K562 (cell line): ENCODE data around the gene CYSRT1. TPM values are rescaled to one million over a fixed set of nuclear protein-coding genes. Genes with fewer than 3 reads are reported as not detected.

Source experiments
- ATAC-seq: fragments of 200-7000 bp; cut with Tn5 transposase; 3 replicates; pipeline ENCODE4 v1.9.1; 2020; ENCODE audit warnings: moderate library complexity
- BruUV-seq: library from RNA; stranded (reverse); fragments of 400-500 nt; replicated peaks from 2 replicates; lab custom pipeline; 2021; lab: Mats Ljungman, UMichigan
- CTCF ChIA-PET: fragments of 300-600 bp; formaldehyde crosslinking; extraction: SDS; loops from one replicate; lab custom pipeline; 2021; ENCODE audit warnings: low intra/inter-chr PET ratio; lab: Yijun Ruan, JAX
- POLR2A ChIA-PET: fragments of 300-600, 350-650 bp; sonication (Branson Sonifier 250); formaldehyde crosslinking; extraction: SDS; loops from one replicate; lab custom pipeline; 2021; ENCODE audit warnings: antibody characterized with exemption, inconsistent platforms; lab: Yijun Ruan, JAX
- DNase-seq, 4 experiments: peaks; one replicate each; pipeline versions ENCODE4 v3.0.0 to v3.0.0-alpha.2; 2011 to 2018; ENCODE audit warnings: low spot score in 3 of 4, mixed read lengths in 3 of 4; ENCODE audit errors: extremely low read depth in 1 of 4
- FAIRE-seq: peaks from 2 replicates; lab custom pipeline; 2011; peaks lifted over from hg19 to GRCh38; lab: Jason Lieb, UNC
- H2AFZ ChIP-seq: 2 replicates; pipeline ENCODE4 v1.6.0; 2011; ENCODE audit warnings: low read depth, low read length, control low read depth, inconsistent platforms
- H3K27ac ChIP-seq: fragments of 200-600 bp; 3 replicates; pipeline ENCODE4 v1.8.0; 2011; ENCODE audit warnings: low read depth, mild to moderate bottlenecking, control low read depth, inconsistent platforms, low read length, moderate library complexity, mixed read lengths; ENCODE audit errors: extremely low read depth
- H3K27me3 ChIP-seq, 2 experiments: fragments of 300-600 bp in 1 of 2; 2 replicates in 1 of 2; 3 replicates in 1 of 2; pipeline versions ENCODE4 v1.6.0 to v1.8.0; 2011; ENCODE audit warnings: inconsistent platforms in 2 of 2, low read length in 2 of 2, mild to moderate bottlenecking in 1 of 2, mixed read lengths in 1 of 2, moderate library complexity in 1 of 2; ENCODE audit not compliant: control insufficient read depth in 2 of 2, insufficient read depth in 2 of 2
- H3K36me3 ChIP-seq: fragments of 300-600 bp; 3 replicates; pipeline ENCODE4 v1.8.0; 2011; ENCODE audit warnings: mild to moderate bottlenecking, low read length, inconsistent platforms; ENCODE audit not compliant: control insufficient read depth, insufficient read depth
- H3K4me1 ChIP-seq, 2 experiments: fragments of 200-600 bp in 1 of 2; replicated peaks in 1 of 2; 2 replicates in 1 of 2; 3 replicates in 1 of 2; pipeline versions ENCODE4 v1.5.1 to v1.8.0; 2011; ENCODE audit warnings: inconsistent platforms in 2 of 2, low read length in 2 of 2, mild to moderate bottlenecking in 1 of 2, mixed read lengths in 1 of 2, moderate library complexity in 1 of 2; ENCODE audit not compliant: control insufficient read depth in 2 of 2, insufficient read depth in 2 of 2
- H3K4me2 ChIP-seq: 2 replicates; pipeline ENCODE4 v1.6.1; 2011; ENCODE audit warnings: low read length, control low read depth, inconsistent platforms, mixed read lengths; ENCODE audit not compliant: insufficient read depth
- H3K4me3 ChIP-seq: fragments of 200-600 bp; sonication (generic), shearing (Covaris generic); 2 replicates; pipeline ENCODE4 v1.5.1; 2016; ENCODE audit warnings: control low read depth, inconsistent platforms
- H3K79me2 ChIP-seq: fragments of 200-600 bp; 3 replicates; pipeline ENCODE4 v1.8.0; 2011; ENCODE audit warnings: low read length, inconsistent platforms; ENCODE audit not compliant: control insufficient read depth, insufficient read depth
- H3K9ac ChIP-seq, 2 experiments: 2 replicates each; pipeline versions ENCODE4 v1.6.0 to v1.6.1; 2011; ENCODE audit warnings: low read depth in 2 of 2, low read length in 2 of 2, control low read depth in 1 of 2, inconsistent platforms in 1 of 2, mild to moderate bottlenecking in 1 of 2, mixed read lengths in 1 of 2; ENCODE audit not compliant: insufficient read depth in 1 of 2
- H3K9me1 ChIP-seq: one replicate; pipeline ENCODE4 v1.6.0; 2011; ENCODE audit warnings: inconsistent platforms, mild to moderate bottlenecking, low read length, moderate library complexity; ENCODE audit not compliant: control insufficient read depth, insufficient read depth
- H3K9me3 ChIP-seq: replicated peaks from 2 replicates; pipeline ENCODE4 v1.5.1; 2011; ENCODE audit warnings: low read depth, low read length, inconsistent platforms; ENCODE audit not compliant: control insufficient read depth, insufficient read depth
- H4K20me1 ChIP-seq: replicated peaks from 2 replicates; pipeline ENCODE4 v1.6.1; 2011; ENCODE audit warnings: low read length, inconsistent platforms, mixed read lengths; ENCODE audit not compliant: control insufficient read depth, insufficient read depth
- GATAD2B ChIP-seq: fragments of 450-650 bp; IDR thresholded peaks from 2 replicates; pipeline ENCODE4 v1.6.1; 2017; ENCODE audit warnings: mild to moderate bottlenecking, borderline replicate concordance
- NFIC ChIP-seq: fragments of 450-650 bp; IDR thresholded peaks from 2 replicates; pipeline ENCODE4 v1.6.1; 2017; ENCODE audit warnings: mild to moderate bottlenecking, inconsistent platforms
- PHF21A ChIP-seq: fragments of 450-650 bp; IDR thresholded peaks from 2 replicates; pipeline ENCODE4 v1.6.1; 2017; ENCODE audit warnings: low read depth, borderline replicate concordance
- POLR2G ChIP-seq: fragments of 200-400 bp; formaldehyde crosslinking; IDR thresholded peaks from 2 replicates; pipeline ENCODE4 v1.6.1; 2017; ENCODE audit warnings: low read depth, mild to moderate bottlenecking, antibody characterized with exemption, low read length, moderate library complexity
- RBFOX2 ChIP-seq: fragments of 200-400 bp; formaldehyde crosslinking; IDR thresholded peaks from 2 replicates; pipeline ENCODE4 v1.6.1; 2017; ENCODE audit warnings: low read depth, mild to moderate bottlenecking, low read length, moderate library complexity
- ZBTB2 ChIP-seq: fragments of 450-650 bp; IDR thresholded peaks from 2 replicates; pipeline ENCODE4 v1.6.1; 2016; ENCODE audit warnings: antibody characterized with exemption
- WGBS: fragments of 100-300 bp; shearing (Covaris generic); methylation state at CpG from one replicate; pipeline ENCODE4 v1.1.6; 2016; ENCODE audit warnings: low coverage, mixed read lengths; ENCODE audit not compliant: insufficient coverage; ENCODE audit errors: missing lambda C conversion rate; 5-methylcytosine and 5-hydroxymethylcytosine counted together
- in situ Hi-C: fragments of 300-500 bp; cut with MboI; formaldehyde crosslinking; loops from 4 replicates; pipeline ENCODE4 v1.15.0; 2018; ENCODE audit warnings: inconsistent platforms, mixed read lengths
- intact Hi-C: fragments of 100-400 bp; cut with micrococcal nuclease; formaldehyde crosslinking; loops from 2 replicates; pipeline ENCODE4 v1.14.2; 2022
- polyA plus RNA-seq, 8 experiments: library from polyadenylated mRNA; depleted of rRNA in 4 of 8; stranded (reverse) in 5 of 8; unstranded in 3 of 8; fragments of >200 nt; fragmentation: Nextera tagmentation in 2 of 8; fragmentation: Illumina TruSeq in 1 of 8; extraction: Ambion mirVana in 2 of 8; extraction: Trizol in 1 of 8; gene quantifications; 2 replicates each; pipeline versions ENCODE4 v1.2.1 to v1.2.3, GENCODE V29; 2011 to 2014; ENCODE audit warnings: inconsistent platforms in 1 of 8, missing spikeins in 1 of 8
- total RNA-seq, 7 experiments: library from RNA; depleted of rRNA in 6 of 7; stranded (reverse); fragments of >200 nt in 6 of 7; fragmentation: Illumina TruSeq in 2 of 7; extraction: Trizol in 2 of 7; gene quantifications; 2 replicates each; pipeline versions ENCODE4 v1.2.1 to v1.2.3, GENCODE V29; 2011 to 2021; ENCODE audit warnings: low replicate concordance in 1 of 7
- TF ChIP-seq, protein P1 (sequence below): fragments of 450-650 bp; IDR thresholded peaks from 2 replicates; pipeline ENCODE4 v1.6.1; 2018; ENCODE audit not compliant: partially characterized antibody

Gene CYSRT1
- total and polyA plus RNA-seq, 9 of the 15 experiments (the other 6 are each of a cell fraction or from before 2014, with no cell fraction given), result 0.04 to 1.4 (median 0.42) TPM; not detected in 3

GRCh38 chr9:137266162-137266527 lies 41.2 kb downstream of the CYSRT1 start:
- H4K20me1 ChIP-seq, result no peaks in the 10 kb centered on the region
- intact Hi-C loops, result no loop called here

More at GRCh38 chr9:137266162-137266527, 41.2 kb downstream of the CYSRT1 start:
- Histone ChIP-seq H3K9me1 (no peaks in the 10 kb centered on the region), H3K4me1 (peaks cover 20 to 56% of the 10 kb centered on the region in 2 experiments), H3K4me2 (no peak overlapping the region), H3K9ac (no peak overlapping the region; a peak in 1 of 4 replicates), H3K27ac (no peak overlapping the region), H2AFZ (no peak overlapping the region), H3K9me3 (no peaks in the 10 kb centered on the region), H3K79me2 (peaks cover 10% of the 10 kb centered on the region; the same call in 2 of the 3 replicates), H3K4me3 (no peak overlapping the region)
- BruUV-seq, result no TSS peak
- ATAC-seq, result no peak
- WGBS, result 90% methylated on average over 15 of the region's 15 CpGs
- in situ Hi-C loops, result no loop called here
- no peak for FAIRE-seq
- TF ChIP-seq GATAD2B, result no peak
- TF ChIP-seq, protein P1, sequence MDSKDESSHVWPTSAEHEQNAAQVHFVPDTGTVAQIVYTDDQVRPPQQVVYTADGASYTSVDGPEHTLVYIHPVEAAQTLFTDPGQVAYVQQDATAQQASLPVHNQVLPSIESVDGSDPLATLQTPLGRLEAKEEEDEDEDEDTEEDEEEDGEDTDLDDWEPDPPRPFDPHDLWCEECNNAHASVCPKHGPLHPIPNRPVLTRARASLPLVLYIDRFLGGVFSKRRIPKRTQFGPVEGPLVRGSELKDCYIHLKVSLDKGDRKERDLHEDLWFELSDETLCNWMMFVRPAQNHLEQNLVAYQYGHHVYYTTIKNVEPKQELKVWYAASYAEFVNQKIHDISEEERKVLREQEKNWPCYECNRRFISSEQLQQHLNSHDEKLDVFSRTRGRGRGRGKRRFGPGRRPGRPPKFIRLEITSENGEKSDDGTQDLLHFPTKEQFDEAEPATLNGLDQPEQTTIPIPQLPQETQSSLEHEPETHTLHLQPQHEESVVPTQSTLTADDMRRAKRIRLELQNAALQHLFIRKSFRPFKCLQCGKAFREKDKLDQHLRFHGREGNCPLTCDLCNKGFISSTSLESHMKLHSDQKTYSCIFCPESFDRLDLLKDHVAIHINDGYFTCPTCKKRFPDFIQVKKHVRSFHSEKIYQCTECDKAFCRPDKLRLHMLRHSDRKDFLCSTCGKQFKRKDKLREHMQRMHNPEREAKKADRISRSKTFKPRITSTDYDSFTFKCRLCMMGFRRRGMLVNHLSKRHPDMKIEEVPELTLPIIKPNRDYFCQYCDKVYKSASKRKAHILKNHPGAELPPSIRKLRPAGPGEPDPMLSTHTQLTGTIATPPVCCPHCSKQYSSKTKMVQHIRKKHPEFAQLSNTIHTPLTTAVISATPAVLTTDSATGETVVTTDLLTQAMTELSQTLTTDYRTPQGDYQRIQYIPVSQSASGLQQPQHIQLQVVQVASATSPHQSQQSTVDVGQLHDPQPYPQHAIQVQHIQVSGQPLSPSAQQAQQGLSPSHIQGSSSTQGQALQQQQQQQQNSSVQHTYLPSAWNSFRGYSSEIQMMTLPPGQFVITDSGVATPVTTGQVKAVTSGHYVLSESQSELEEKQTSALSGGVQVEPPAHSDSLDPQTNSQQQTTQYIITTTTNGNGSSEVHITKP, result no peak
- no peak for TF ChIP-seq PHF21A
- 0 out of 2 replicates have a peak, but pooled peaks have one; percentile 17 for TF ChIP-seq POLR2G
- peak; percentile 35; the same call in 1 of the 2 replicates for TF ChIP-seq RBFOX2
- peak; percentile 75 for TF ChIP-seq NFIC
- TF ChIP-seq ZBTB2, result no peak
- TF ChIP-seq, all 486 proteins: peak for 3
- H3K27me3 ChIP-seq, result no peaks in the 10 kb centered on the region
- peaks cover 72% of the 10 kb centered on the region for H3K36me3 ChIP-seq
- ChIA-PET CTCF (no interaction called here), POLR2A (interaction anchor here (0.7 to 4.2 kb wide), 6 partner anchors 11 to 137 kb away, joined by 3 to 23 read pairs (median 3); partner anchors contain the start of gene TOR4A)
- no peak for DNase-seq
